NCI-H2029 treated with DMSO at 0.1 percent for 48 hours (cell line): Measurements from ENCODE around the gene GEMIN8.

Experiments used
- DNase-seq: peaks from one replicate; lab custom pipeline; 2025; lab: John Stamatoyannopoulos, UW

GEMIN8 gene

DNA sequence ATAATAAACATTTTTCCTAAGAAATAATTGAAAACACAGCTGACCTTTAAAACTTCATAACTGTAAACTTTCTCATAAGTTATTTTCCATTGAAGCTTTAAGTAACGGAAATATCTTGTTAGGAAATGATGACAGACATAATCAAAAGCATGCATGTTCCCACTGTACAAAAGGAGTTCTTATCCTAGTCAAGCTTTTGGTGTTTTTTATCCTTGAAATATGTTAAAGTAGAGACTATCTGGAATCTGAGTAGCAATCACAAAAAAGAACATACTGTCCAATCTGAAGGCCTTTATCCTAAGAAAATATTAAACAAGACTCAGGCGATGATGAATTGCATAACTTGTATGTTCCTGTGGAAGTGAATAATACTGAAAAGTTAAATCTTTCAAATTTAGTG is 14.4 kb downstream of the GEMIN8 start:
- DNase-seq = no peak

- no peak for DNase-seq
These were observed 15.2 kb downstream of the GEMIN8 start for GRCh38 chrX:14014526-14014925.

- no peak for DNase-seq
These were observed 16.6 kb downstream of the GEMIN8 start for GRCh38 chrX:14013054-14013453.

GRCh38 chrX:14010566-14010965 is 19.1 kb downstream of the GEMIN8 start:
- no peak for DNase-seq

- no peak for DNase-seq
These were observed 23.2 kb downstream of the GEMIN8 start for GRCh38 chrX:14006540-14006939.

DNA sequence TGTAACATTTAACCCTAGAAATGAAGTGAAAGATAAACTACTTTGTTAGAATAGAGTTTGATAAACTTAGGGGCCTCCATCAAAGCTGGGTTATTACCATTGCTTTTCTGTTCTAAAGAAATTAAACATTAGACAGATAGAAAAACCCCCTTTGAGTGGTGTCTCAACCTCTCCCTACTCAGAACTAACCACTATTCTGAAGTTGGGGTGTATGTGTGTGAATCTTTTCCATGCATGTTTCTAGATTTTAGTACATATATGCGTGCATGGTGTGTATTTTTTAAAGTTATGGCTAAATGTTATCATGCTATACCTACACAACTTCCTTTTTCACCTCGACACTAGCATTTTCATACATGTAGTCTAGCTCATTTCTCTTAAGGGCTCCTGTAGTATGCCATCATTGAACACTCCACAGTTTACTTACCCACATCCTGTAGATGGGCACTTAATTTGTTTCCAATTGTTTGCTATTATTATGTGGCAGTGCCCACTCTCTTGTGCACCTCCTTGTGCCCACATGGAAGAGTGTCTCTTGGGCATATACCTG is 25.7 kb downstream of the GEMIN8 start:
- DNase-seq = no peak

GRCh38 chrX:14003028-14003427 is 26.7 kb downstream of the GEMIN8 start:
- DNase-seq = no peak

DNA sequence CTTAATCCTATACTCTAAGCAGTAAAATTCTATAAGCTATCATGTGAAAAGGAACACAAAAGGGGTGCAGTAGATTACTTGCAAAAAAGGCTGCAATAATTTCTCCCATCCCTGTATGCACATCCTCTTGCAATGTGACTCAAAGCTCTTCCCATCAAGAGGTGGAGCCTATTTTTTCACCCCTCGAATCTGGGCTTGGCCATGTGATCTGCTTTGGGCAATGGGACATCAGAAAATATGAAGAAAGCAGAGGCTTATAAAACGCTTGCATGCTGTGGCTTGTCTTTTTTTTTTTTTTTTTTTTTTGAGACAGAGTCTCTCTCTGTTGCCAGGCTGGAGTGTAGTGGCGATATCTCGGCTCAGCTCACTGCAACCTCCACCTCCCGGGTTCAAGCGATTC is 33.0 kb downstream of the GEMIN8 start:
- no peak for DNase-seq

- DNase-seq = no peak
These were observed 35.1 kb downstream of the GEMIN8 start for GRCh38 chrX:13994536-13995080.

- no peak for DNase-seq
These were observed 35.6 kb downstream of the GEMIN8 start for GRCh38 chrX:13994104-13994503.

GRCh38 chrX:13990126-13990800 is 39.4 kb downstream of the GEMIN8 start:
- no peak for DNase-seq

GRCh38 chrX:13985697-13986435 is 43.8 kb downstream of the GEMIN8 start:
- no peak for DNase-seq

- no peak for DNase-seq
These were observed 46.0 kb downstream of the GEMIN8 start for GRCh38 chrX:13983734-13984133.

- DNase-seq = no peak
These were observed 61.5 kb downstream of the GEMIN8 start for GRCh38 chrX:13968198-13968597.

DNA sequence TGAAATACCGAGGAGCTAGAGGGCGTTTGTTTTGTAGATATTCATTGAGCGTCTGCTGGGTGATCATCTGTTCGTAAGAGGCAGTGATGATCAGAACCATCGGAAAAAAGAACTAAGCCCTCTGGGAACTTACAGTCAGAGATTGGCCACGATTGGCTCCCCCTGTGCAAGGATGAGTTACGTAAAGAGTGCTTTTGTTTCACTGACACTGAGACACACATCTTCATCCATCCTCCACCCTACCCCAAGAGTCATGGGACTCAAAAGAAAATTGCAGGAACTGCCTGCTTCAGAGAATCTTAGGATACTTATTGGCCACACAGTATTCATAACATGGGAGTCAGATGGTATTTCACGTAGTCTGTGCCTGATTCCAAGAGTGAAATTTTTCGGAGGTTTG is 62.1 kb downstream of the GEMIN8 start:
- DNase-seq = no peak

- DNase-seq = no peak
These were observed 62.9 kb downstream of the GEMIN8 start for GRCh38 chrX:13966793-13967125.

DNA sequence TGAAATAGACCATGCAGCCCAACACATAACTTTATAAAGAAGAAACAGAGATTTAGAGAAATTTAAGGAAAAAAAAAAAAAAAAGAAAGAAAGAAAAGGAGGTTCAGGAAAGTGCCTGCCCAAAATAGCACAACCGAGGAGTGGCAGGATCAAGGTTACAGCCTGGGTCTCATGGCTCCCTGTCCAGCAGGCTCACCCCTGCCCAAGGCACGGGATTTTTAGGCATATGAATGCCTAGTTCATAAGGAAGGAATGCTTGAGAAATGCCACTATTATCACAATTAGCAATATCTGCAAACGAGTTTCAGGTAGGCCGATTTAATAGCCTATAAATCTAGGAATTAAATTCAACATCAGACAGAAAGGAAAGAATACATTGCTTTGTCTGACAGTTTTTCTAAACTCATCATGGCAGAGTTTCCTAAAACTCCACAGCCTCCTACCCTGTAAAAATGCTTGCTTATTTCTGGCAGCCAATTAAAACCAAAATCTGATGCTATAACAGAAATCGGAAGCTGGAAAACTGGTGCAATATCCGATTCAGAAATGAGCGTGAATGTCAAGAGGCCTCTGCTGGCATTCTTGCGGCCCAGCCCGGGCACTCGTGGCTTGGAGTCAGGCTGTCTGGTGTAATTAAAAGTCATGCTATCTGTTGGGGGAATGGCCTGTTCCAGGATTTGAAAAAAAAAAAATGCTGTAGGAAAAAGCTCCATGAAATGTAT is 63.5 kb downstream of the GEMIN8 start:
- DNase-seq = no peak

- DNase-seq = no peak
These were observed 64.2 kb downstream of the GEMIN8 start for GRCh38 chrX:13965531-13965930.

- DNase-seq = no peak
These were observed 72.7 kb downstream of the GEMIN8 start for GRCh38 chrX:13956998-13957397.
